Measurements from ENCODE around the gene EXOSC9. TPM values are rescaled to one million over a fixed set of nuclear protein-coding genes. Genes with fewer than 3 reads are reported as not detected.

The EXOSC9 gene
- polyA plus RNA-seq, 3 donors: 13.9 to 21.4 (median 21.3) TPM

DNA sequence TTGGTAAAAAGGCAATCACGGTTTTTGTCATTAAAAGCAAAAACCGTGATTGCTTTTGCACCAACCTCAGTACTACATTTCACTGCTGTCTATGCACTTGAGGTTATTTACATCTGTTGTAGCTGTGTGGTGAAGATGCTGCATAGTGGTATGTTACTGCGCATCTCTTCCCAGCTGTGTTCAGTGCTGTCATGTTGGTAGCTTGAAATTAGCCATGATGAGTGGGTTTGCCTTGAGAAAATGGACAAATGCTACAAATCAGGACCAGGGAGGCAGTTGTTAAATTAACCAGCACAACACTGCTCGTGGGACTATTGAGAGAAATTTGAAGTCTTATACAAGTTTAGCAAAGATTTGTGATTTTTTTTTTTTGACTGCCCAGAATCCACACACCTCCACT, 34.0 kb upstream of the EXOSC9 start:
- H3K9me3 ChIP-seq (replicated peaks in 1 of 2; ENCODE audit: control insufficient read depth in 1 of 2, insufficient read depth in 1 of 2, low read length in 2 of 2): no peaks in the 10 kb centered on the region
- H2AFZ ChIP-seq (ENCODE audit: insufficient read depth, low read depth, low read length, poor library complexity, severe bottlenecking): no peak overlapping the region
- Mint-ChIP-seq H3K27ac (no peak overlapping the region), H3K4me1 (peaks cover 4% of the 10 kb centered on the region), H3K4me3 (no peak overlapping the region), H3K27me3 (ENCODE audit: low read depth in 3 of 3) (peaks cover 49 to 64% (median 54%) of the 10 kb centered on the region in 3 donors), H3K9me3 (peaks cover 0 to 7% (median 4%) of the 10 kb centered on the region in 7 donors), H3K36me3 (peaks cover 3% of the 10 kb centered on the region in 2 donors)
- TF ChIP-seq, protein P1, sequence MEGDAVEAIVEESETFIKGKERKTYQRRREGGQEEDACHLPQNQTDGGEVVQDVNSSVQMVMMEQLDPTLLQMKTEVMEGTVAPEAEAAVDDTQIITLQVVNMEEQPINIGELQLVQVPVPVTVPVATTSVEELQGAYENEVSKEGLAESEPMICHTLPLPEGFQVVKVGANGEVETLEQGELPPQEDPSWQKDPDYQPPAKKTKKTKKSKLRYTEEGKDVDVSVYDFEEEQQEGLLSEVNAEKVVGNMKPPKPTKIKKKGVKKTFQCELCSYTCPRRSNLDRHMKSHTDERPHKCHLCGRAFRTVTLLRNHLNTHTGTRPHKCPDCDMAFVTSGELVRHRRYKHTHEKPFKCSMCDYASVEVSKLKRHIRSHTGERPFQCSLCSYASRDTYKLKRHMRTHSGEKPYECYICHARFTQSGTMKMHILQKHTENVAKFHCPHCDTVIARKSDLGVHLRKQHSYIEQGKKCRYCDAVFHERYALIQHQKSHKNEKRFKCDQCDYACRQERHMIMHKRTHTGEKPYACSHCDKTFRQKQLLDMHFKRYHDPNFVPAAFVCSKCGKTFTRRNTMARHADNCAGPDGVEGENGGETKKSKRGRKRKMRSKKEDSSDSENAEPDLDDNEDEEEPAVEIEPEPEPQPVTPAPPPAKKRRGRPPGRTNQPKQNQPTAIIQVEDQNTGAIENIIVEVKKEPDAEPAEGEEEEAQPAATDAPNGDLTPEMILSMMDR (IDR thresholded peaks at IDR 0.05): no peak
- H3K4me1 ChIP-seq (ENCODE audit: control insufficient read depth in 1 of 2, insufficient read depth in 2 of 2, low read length in 2 of 2): no peaks in the 10 kb centered on the region
- WGBS (ENCODE audit: insufficient coverage): no CpG with 5 or more reads among the region's 4 CpGs
- H3K79me2 ChIP-seq (ENCODE audit: insufficient read depth, low read length): no peaks in the 10 kb centered on the region
- H3K27me3 ChIP-seq (ENCODE audit: control insufficient read depth in 2 of 2, insufficient read depth in 2 of 2, low read length in 2 of 2): peaks cover 37 to 51% of the 10 kb centered on the region in 2 donors
- intact Hi-C loops (cut with micrococcal nuclease): no loop called here
- no peak for DNase-seq
- H3K36me3 ChIP-seq (replicated peaks in 1 of 2; ENCODE audit: control insufficient read depth in 1 of 2, insufficient read depth in 2 of 2, low read length in 2 of 2): no peaks in the 10 kb centered on the region
- no peak overlapping the region for H3K27ac ChIP-seq (ENCODE audit: low read depth in 1 of 2, low read length in 2 of 2)
- H3K9ac ChIP-seq (ENCODE audit: insufficient read depth, low read length, poor library complexity, severe bottlenecking): no peak overlapping the region
- H4K20me1 ChIP-seq (ENCODE audit: insufficient read depth, low read length): no peaks in the 10 kb centered on the region
- H3K4me2 ChIP-seq (replicated peaks; ENCODE audit: extremely low read depth, low read length, poor library complexity, severe bottlenecking): no peak overlapping the region
- no peak overlapping the region for H3K4me3 ChIP-seq (replicated peaks in 1 of 3; ENCODE audit: low read depth in 2 of 3, low read length in 3 of 3)

- Histone ChIP-seq H3K36me3 (replicated peaks in 1 of 2; ENCODE audit: control insufficient read depth in 1 of 2, insufficient read depth in 2 of 2, low read length in 2 of 2) (no peaks in the 10 kb centered on the region), H3K4me3 (replicated peaks in 1 of 3; ENCODE audit: low read depth in 2 of 3, low read length in 3 of 3) (no peak overlapping the region), H2AFZ (ENCODE audit: insufficient read depth, low read depth, low read length, poor library complexity, severe bottlenecking) (no peak overlapping the region), H3K9ac (ENCODE audit: insufficient read depth, low read length, poor library complexity, severe bottlenecking) (no peak overlapping the region), H3K4me1 (ENCODE audit: control insufficient read depth in 1 of 2, insufficient read depth in 2 of 2, low read length in 2 of 2) (no peaks in the 10 kb centered on the region), H4K20me1 (ENCODE audit: insufficient read depth, low read length) (no peaks in the 10 kb centered on the region), H3K27ac (ENCODE audit: low read depth in 1 of 2, low read length in 2 of 2) (no peak overlapping the region), H3K9me3 (replicated peaks in 1 of 2; ENCODE audit: control insufficient read depth in 1 of 2, insufficient read depth in 1 of 2, low read length in 2 of 2) (no peaks in the 10 kb centered on the region), H3K79me2 (ENCODE audit: insufficient read depth, low read length) (no peaks in the 10 kb centered on the region), H3K4me2 (replicated peaks; ENCODE audit: extremely low read depth, low read length, poor library complexity, severe bottlenecking) (no peak overlapping the region), H3K27me3 (ENCODE audit: control insufficient read depth in 2 of 2, insufficient read depth in 2 of 2, low read length in 2 of 2) (peaks cover 20 to 30% of the 10 kb centered on the region in 2 donors)
- Mint-ChIP-seq H3K4me3 (no peak overlapping the region), H3K27me3 (ENCODE audit: low read depth in 3 of 3) (peaks cover 32 to 47% (median 40%) of the 10 kb centered on the region in 3 donors), H3K9me3 (peaks cover 0 to 5% (median 2%) of the 10 kb centered on the region in 7 donors), H3K27ac (no peak overlapping the region), H3K36me3 (peaks cover 0 to 3% of the 10 kb centered on the region in 2 donors), H3K4me1 (peaks cover 4% of the 10 kb centered on the region)
- no peak for DNase-seq
- TF ChIP-seq, protein P1 (IDR thresholded peaks at IDR 0.05): no peak
- WGBS (ENCODE audit: insufficient coverage): 80% methylated on average over 1 of the region's 2 CpGs
- intact Hi-C loops (cut with micrococcal nuclease): no loop called here
These were observed 31.8 kb upstream of the EXOSC9 start for GRCh38 chr4:121769341-121769740.
